NOMO-1 (cell line): ENCODE measurements around the gene NFATC2.
"Not testable (repeated sequence)": the region's sequence is repeated elsewhere in the genome, so short reads cannot be mapped to it uniquely, and the experiment has no call there.

Experiments used
- DNase-seq, 2 experiments: peaks; one replicate each; lab custom pipeline; 2025; ENCODE audit not compliant: unreplicated experiment in 2 of 2; lab: John Stamatoyannopoulos, UW

The NFATC2 gene

GRCh38 chr20:51346686-51347485 is 195.6 kb downstream of the NFATC2 start:
- DNase-seq: no peak

DNA sequence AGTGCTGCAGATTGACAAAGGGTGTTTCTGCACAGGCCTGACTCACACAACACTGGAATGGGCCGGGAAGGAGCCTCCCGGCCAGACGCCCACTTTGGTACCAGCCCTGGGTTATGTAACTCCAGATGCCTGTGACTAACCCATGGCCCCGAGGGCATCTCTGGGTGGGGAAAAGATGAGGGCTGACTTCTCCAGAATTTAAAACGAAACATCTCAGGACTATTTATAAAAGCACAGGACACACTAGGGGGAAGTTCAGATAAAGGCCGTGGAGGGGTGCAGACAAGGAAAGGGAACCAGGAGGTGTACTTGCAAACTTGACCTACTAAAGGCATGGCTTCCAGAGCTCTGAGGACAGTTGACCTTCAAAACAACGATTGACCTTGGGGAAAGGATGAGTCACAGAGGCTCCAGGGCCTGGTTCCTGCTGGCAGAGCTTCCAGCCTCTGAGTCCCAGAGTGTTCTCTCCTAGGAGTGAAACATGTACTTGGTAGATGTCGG is 196.9 kb downstream of the NFATC2 start:
- DNase-seq: peak; percentile 4 to 44

GRCh38 chr20:51343802-51344201 is 198.7 kb downstream of the NFATC2 start:
- DNase-seq: not testable (repeated sequence)

DNA sequence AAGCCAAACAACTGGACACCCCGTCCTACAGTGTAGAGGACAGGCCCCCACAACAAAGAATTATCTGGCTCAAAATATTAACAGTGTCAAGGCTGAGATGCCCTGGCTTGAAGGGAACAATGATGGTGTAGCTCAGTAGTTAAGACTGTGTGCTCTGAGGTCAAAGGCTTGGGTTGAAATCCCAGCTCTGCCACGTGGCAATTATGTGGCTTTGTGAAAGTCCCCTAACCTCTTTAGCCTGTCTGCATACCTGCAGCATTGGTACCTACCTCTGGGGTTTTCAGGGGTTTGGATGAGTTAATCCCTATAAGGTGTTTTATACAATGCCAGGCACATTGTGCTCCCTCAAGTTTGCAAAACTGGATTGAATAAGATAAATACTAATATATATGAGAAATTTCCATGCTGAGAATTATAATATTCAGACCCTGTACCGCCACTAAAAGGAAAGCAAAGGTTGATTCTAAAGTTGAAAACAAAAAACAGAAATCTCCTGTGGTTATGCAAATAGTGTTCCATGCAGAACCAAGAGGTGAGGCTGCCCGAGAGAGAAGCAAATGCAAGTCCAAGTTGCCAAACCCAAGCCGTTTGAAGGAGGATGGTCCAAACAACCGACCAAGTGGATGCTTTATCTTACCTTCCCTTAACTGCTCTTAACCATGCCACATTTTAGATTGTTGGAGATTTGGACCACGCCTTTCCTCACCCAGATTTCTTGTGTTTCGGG is 199.8 kb downstream of the NFATC2 start:
- DNase-seq: no peak

- DNase-seq: no peak
Measured at GRCh38 chr20:51341581-51341980, 200.9 kb downstream of the NFATC2 start.

DNA sequence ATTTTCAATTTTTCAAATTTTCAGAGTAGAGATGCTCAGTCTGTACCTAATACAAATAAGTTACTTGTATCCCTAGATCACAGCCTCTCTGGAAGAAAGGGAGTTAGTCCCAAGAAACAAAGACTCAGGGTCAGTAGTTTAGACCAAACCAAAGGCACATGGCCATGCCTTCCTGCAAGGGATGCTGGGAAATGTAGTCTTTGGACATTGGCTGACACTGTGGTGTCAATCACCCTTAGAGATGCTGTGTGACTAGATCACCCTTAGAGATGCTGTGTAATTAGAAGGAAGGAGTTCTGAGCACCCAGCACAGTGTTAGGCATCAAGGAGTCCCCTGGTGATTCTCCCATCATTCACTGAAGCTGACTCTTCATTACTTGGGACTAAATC is 202.1 kb downstream of the NFATC2 start:
- DNase-seq: no peak

GRCh38 chr20:51339721-51340450 is 202.6 kb downstream of the NFATC2 start:
- no peak for DNase-seq

- DNase-seq: no peak
Measured at GRCh38 chr20:51338692-51339440, 203.7 kb downstream of the NFATC2 start.

- no peak for DNase-seq
Measured at GRCh38 chr20:51337126-51337805, 205.3 kb downstream of the NFATC2 start.
